HL-60 (cell line): ENCODE measurements around the gene AURKA.

ENCODE experiments used
- DNase-seq, 2 experiments: peaks; one replicate each; pipeline ENCODE4 v3.0.0-alpha.2; 2010 to 2020; ENCODE audit warnings: low read depth in 1 of 2, low spot score in 1 of 2
- H3K27ac ChIP-seq: fragments of 250-450 bp; sonication (Bioruptor Pico); replicated peaks from 2 replicates; pipeline ENCODE4 v1.5.1; 2020; ENCODE audit warnings: mild to moderate bottlenecking, moderate library complexity
- H3K27me3 ChIP-seq: fragments of 250-450 bp; sonication (Bioruptor Pico); 2 replicates; pipeline ENCODE4 v1.5.1; 2021; ENCODE audit warnings: mild to moderate bottlenecking, moderate library complexity; ENCODE audit not compliant: insufficient read depth, poor library complexity, severe bottlenecking
- H3K4me3 ChIP-seq: replicated peaks from 2 replicates; pipeline ENCODE4 v1.5.1; 2011; ENCODE audit warnings: mild to moderate bottlenecking, control low read depth, low read length; ENCODE audit not compliant: insufficient read depth
- CTCF ChIP-seq: IDR thresholded peaks from one replicate; pipeline ENCODE4 v1.5.1; 2011; ENCODE audit warnings: low read length, control low read depth, inconsistent platforms; ENCODE audit not compliant: insufficient read depth
- GABPA ChIP-seq: IDR thresholded peaks from 2 replicates; pipeline ENCODE4 v1.6.1; 2012; ENCODE audit warnings: low read depth
- POLR2AphosphoS5 ChIP-seq: IDR thresholded peaks from 2 replicates; pipeline ENCODE4 v1.6.1; 2012; ENCODE audit warnings: low read depth
- REST ChIP-seq: IDR thresholded peaks from 2 replicates; pipeline ENCODE4 v1.6.1; 2012; ENCODE audit warnings: low read depth; ENCODE audit not compliant: insufficient replicate concordance
- SPI1 ChIP-seq: IDR thresholded peaks from 2 replicates; pipeline ENCODE4 v1.6.1; 2012; ENCODE audit warnings: low read depth, mild to moderate bottlenecking, borderline replicate concordance

AURKA gene

GRCh38 chr20:56382696-56383095, 9.3 kb downstream of the AURKA start:
- Histone ChIP-seq H3K27me3 (no peaks in the 10 kb centered on the region), H3K27ac (no peak overlapping the region), H3K4me3 (no peak overlapping the region)
- no peak for TF ChIP-seq REST
- TF ChIP-seq GABPA, result no peak
- no peak for TF ChIP-seq SPI1
- TF ChIP-seq CTCF, result no peak
- no peak for TF ChIP-seq POLR2AphosphoS5
- no peak for DNase-seq

GRCh38 chr20:56381501-56381900, 10.5 kb downstream of the AURKA start:
- no peaks in the 10 kb centered on the region for H3K27me3 ChIP-seq
- TF ChIP-seq CTCF (no peak), GABPA (no peak), POLR2AphosphoS5 (no peak), SPI1 (no peak), REST (no peak)
- no peak overlapping the region for H3K27ac ChIP-seq

GRCh38 chr20:56380375-56380774, 11.6 kb downstream of the AURKA start:
- H3K27me3 ChIP-seq, result no peaks in the 10 kb centered on the region
- H3K4me3 ChIP-seq, result no peak overlapping the region
- DNase-seq, result no peak
- TF ChIP-seq REST (no peak), SPI1 (no peak), GABPA (no peak), POLR2AphosphoS5 (no peak), CTCF (no peak)
- H3K27ac ChIP-seq, result no peak overlapping the region

More at GRCh38 chr20:56381501-56381900, 10.5 kb downstream of the AURKA start:
- DNase-seq, result no peak
- H3K4me3 ChIP-seq, result no peak overlapping the region
